Panc1 (cell line): Measurements from ENCODE around the gene LARP1. TPM values are rescaled to one million over a fixed set of nuclear protein-coding genes. Genes with fewer than 3 reads are reported as not detected.

Experiments
- ATAC-seq: fragments of 200-7000 bp; cut with Tn5 transposase; 2 replicates; pipeline ENCODE4 v1.9.1; 2020; ENCODE audit warnings: mild to moderate bottlenecking, moderate library complexity
- BruUV-seq: library from RNA; stranded (reverse); fragments of 400-500 nt; replicated peaks from 2 replicates; lab custom pipeline; 2021; lab: Mats Ljungman, UMichigan
- CTCF ChIA-PET: fragments of 300-600 bp; sonication (Branson Sonifier 250); formaldehyde crosslinking; loops from one replicate; lab custom pipeline; 2022; ENCODE audit warnings: antibody characterized with exemption; lab: Charles Lee
- POLR2A ChIA-PET: fragments of 300-600 bp; sonication (Branson Sonifier 250); formaldehyde crosslinking; loops from one replicate; lab custom pipeline; 2022; ENCODE audit warnings: antibody characterized with exemption; lab: Charles Lee
- DNase-seq: peaks from one replicate; pipeline ENCODE4 v3.0.0-alpha.2; 2010; ENCODE audit warnings: low read depth, low spot score
- H3K27ac ChIP-seq: 2 replicates; pipeline ENCODE4 v1.5.1; 2011; ENCODE audit warnings: mild to moderate bottlenecking, low read length, inconsistent platforms
- H3K27me3 ChIP-seq: fragments of 200-500 bp; sonication (Bioruptor generic); 2 replicates; pipeline ENCODE4 v1.6.0; 2014; ENCODE audit warnings: low read length, inconsistent platforms; ENCODE audit not compliant: control insufficient read depth, insufficient read depth
- H3K36me3 ChIP-seq: fragments of 200-500 bp; sonication (Bioruptor generic); 2 replicates; pipeline ENCODE4 v1.5.1; 2014; ENCODE audit warnings: inconsistent platforms, mild to moderate bottlenecking, low read length, moderate library complexity; ENCODE audit not compliant: control insufficient read depth, insufficient read depth
- H3K4me1 ChIP-seq: 2 replicates; pipeline ENCODE4 v1.5.1; 2011; ENCODE audit warnings: inconsistent platforms, mild to moderate bottlenecking, low read length, moderate library complexity; ENCODE audit not compliant: control insufficient read depth, insufficient read depth
- H3K4me3 ChIP-seq, 2 experiments: 2 replicates each; pipeline ENCODE4 v1.5.1; 2011 to 2012; ENCODE audit warnings: low read depth in 2 of 2, low read length in 2 of 2, mild to moderate bottlenecking in 2 of 2, inconsistent platforms in 1 of 2, moderate library complexity in 1 of 2
- H3K9me3 ChIP-seq: fragments of 200-500 bp; sonication (Bioruptor generic); 2 replicates; pipeline ENCODE4 v1.5.1; 2014; ENCODE audit warnings: low read depth, mild to moderate bottlenecking, inconsistent platforms, low read length, moderate library complexity; ENCODE audit not compliant: control insufficient read depth, insufficient read depth
- CTCF ChIP-seq: fragments of 450-650 bp; IDR thresholded peaks from 2 replicates; pipeline ENCODE4 v1.5.1; 2017; ENCODE audit warnings: mild to moderate bottlenecking
- POLR2AphosphoS5 ChIP-seq: IDR thresholded peaks from 2 replicates; pipeline ENCODE4 v1.6.1; 2012; ENCODE audit warnings: mild to moderate bottlenecking, low read depth, low read length, moderate library complexity
- SIN3A ChIP-seq: IDR thresholded peaks from 2 replicates; pipeline ENCODE4 v1.6.1; 2012; ENCODE audit warnings: low read depth, mild to moderate bottlenecking, low read length, moderate library complexity, borderline replicate concordance; ENCODE audit not compliant: insufficient read depth
- TCF7L2 ChIP-seq: IDR thresholded peaks from 2 replicates; pipeline ENCODE4 v1.6.1; 2011; ENCODE audit warnings: mild to moderate bottlenecking, low read depth, low read length, inconsistent platforms
- in situ Hi-C: cut with HindIII; loops from 2 replicates; pipeline ENCODE4 v1.10.0; 2016; ENCODE audit warnings: low sequenced_read_pairs, low pct_unique_long_range_greater_than_20kb
- intact Hi-C: fragments of 100-400 bp; cut with micrococcal nuclease; formaldehyde crosslinking; loops from one replicate; pipeline ENCODE4 v1.10.0; 2022; ENCODE audit not compliant: unreplicated experiment
- total RNA-seq: library from RNA; stranded (reverse); gene quantifications from one replicate; pipeline ENCODE4 v1.2.1, GENCODE V29; 2021; ENCODE audit not compliant: unreplicated experiment
- TF ChIP-seq, protein P1 (sequence below), 2 experiments: IDR thresholded peaks; 2 replicates each; pipeline ENCODE4 v1.6.1; 2011 to 2012; ENCODE audit warnings: low read depth in 2 of 2, control low read depth in 1 of 2, low read length in 1 of 2, mild to moderate bottlenecking in 1 of 2, moderate library complexity in 1 of 2; ENCODE audit not compliant: insufficient read depth in 1 of 2

LARP1 gene
- total RNA-seq, 1 experiment from 2014 or later, result 325 TPM

DNA sequence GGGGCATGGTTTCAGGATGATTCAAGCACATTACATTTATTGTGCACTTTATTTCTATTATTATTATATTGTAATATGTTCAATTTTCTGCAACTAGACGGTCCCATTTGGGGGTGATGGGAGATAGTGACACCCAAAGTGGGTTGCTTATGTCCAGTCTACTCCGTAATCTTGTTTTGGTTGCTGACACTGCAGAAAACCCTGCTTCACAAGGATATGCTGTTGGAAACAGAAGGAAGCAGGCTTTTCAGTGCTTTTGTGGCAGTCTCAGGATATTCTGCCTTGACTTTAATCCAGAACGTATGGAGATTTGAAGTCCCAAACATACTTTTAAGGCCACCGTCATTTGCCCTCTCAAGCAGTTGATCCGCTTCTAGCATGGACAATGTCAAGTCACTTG lies 47.5 kb upstream of the LARP1 start:
- H3K4me3 ChIP-seq, result no peak overlapping the region
- no peaks in the 10 kb centered on the region for H3K9me3 ChIP-seq
- in situ Hi-C loops (no loop called here), intact Hi-C loops (no loop called here)
- DNase-seq, result no peak
- ChIA-PET POLR2A (no interaction called here), CTCF (no interaction called here)
- no peak for ATAC-seq
- no peaks in the 10 kb centered on the region for H3K36me3 ChIP-seq
- no peaks in the 10 kb centered on the region for H3K27me3 ChIP-seq
- H3K27ac ChIP-seq, result no peak overlapping the region
- TF ChIP-seq, protein P1, sequence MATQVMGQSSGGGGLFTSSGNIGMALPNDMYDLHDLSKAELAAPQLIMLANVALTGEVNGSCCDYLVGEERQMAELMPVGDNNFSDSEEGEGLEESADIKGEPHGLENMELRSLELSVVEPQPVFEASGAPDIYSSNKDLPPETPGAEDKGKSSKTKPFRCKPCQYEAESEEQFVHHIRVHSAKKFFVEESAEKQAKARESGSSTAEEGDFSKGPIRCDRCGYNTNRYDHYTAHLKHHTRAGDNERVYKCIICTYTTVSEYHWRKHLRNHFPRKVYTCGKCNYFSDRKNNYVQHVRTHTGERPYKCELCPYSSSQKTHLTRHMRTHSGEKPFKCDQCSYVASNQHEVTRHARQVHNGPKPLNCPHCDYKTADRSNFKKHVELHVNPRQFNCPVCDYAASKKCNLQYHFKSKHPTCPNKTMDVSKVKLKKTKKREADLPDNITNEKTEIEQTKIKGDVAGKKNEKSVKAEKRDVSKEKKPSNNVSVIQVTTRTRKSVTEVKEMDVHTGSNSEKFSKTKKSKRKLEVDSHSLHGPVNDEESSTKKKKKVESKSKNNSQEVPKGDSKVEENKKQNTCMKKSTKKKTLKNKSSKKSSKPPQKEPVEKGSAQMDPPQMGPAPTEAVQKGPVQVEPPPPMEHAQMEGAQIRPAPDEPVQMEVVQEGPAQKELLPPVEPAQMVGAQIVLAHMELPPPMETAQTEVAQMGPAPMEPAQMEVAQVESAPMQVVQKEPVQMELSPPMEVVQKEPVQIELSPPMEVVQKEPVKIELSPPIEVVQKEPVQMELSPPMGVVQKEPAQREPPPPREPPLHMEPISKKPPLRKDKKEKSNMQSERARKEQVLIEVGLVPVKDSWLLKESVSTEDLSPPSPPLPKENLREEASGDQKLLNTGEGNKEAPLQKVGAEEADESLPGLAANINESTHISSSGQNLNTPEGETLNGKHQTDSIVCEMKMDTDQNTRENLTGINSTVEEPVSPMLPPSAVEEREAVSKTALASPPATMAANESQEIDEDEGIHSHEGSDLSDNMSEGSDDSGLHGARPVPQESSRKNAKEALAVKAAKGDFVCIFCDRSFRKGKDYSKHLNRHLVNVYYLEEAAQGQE (IDR thresholded peaks at IDR 0.05; ENCODE audit: insufficient read depth in 1 of 2, low read depth in 2 of 2, low read length in 1 of 2), result no peak
- TF ChIP-seq POLR2AphosphoS5 (no peak), TCF7L2 (no peak), SIN3A (no peak), CTCF (no peak)
- BruUV-seq, result no TSS peak
- H3K4me1 ChIP-seq, result peaks cover 9% of the 10 kb centered on the region

- Histone ChIP-seq H3K9me3 (no peaks in the 10 kb centered on the region), H3K36me3 (no peaks in the 10 kb centered on the region), H3K27me3 (no peaks in the 10 kb centered on the region), H3K4me3 (no peak overlapping the region), H3K4me1 (peaks cover 15% of the 10 kb centered on the region), H3K27ac (no peak overlapping the region)
- in situ Hi-C loops (no loop called here), intact Hi-C loops (no loop called here)
- BruUV-seq, result no TSS peak
- DNase-seq (no peak), ATAC-seq (no peak)
- no peak for TF ChIP-seq TCF7L2
- CTCF ChIA-PET, result no interaction called here
- POLR2A ChIA-PET, result no interaction called here
Measured at GRCh38 chr5:154708207-154708606, 47.0 kb upstream of the LARP1 start.

DNA sequence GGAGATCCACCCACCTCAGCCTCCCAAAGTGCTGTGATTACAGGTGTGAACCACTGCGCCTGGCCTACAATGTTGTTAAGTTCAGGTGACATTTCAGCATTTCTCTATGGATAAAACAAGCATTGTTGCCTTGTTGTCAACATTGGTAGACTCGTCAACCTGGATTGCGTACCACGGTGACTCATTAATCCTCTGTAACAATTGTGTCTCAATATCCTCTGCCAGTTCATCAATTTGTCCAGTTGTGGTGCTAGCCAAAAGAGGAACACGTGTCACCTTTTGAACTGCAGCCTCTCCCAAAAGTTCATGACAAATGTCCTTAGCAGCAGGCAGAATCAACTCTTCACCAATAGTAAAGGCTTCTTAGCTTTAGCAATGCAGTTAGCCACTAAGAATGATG lies 46.3 kb upstream of the LARP1 start:
- Histone ChIP-seq H3K9me3 (no peaks in the 10 kb centered on the region), H3K27ac (no peak overlapping the region), H3K27me3 (no peaks in the 10 kb centered on the region), H3K4me3 (no peak overlapping the region), H3K4me1 (peaks cover 21% of the 10 kb centered on the region), H3K36me3 (no peaks in the 10 kb centered on the region)
- DNase-seq (no peak), ATAC-seq (no peak)
- ChIA-PET CTCF (interaction anchor here (0.6 kb wide), 1 partner anchor 20 kb away, joined by 3 read pairs; no protein-coding TSS in a partner anchor), POLR2A (no interaction called here)
- BruUV-seq, result no TSS peak
- TF ChIP-seq POLR2AphosphoS5, result no peak
- TF ChIP-seq SIN3A, result no peak
- TF ChIP-seq, protein P1 (IDR thresholded peaks at IDR 0.05; ENCODE audit: insufficient read depth in 1 of 2, low read depth in 2 of 2, low read length in 1 of 2), result no peak
- no peak for TF ChIP-seq TCF7L2
- no peak for TF ChIP-seq CTCF
- intact Hi-C loops, result no loop called here
- in situ Hi-C loops, result no loop called here
